ENCODE data around the gene PACC1. TPM values are rescaled to one million over a fixed set of nuclear protein-coding genes. Genes with fewer than 3 reads are reported as not detected.
"Not testable (repeated sequence)": the region's sequence is repeated elsewhere in the genome, so short reads cannot be mapped to it uniquely, and the experiment has no call there.

The PACC1 gene
- total and polyA plus RNA-seq, 10 donors = 6.5 to 12.8 (median 8.5) TPM

- Histone ChIP-seq H3K36me3 (peaks cover 0 to 29% (median 15%) of the 10 kb centered on the region in 6 donors), H3K27ac (no peak overlapping the region), H3K27me3 (replicated peaks in 1 of 7) (no peaks in the 10 kb centered on the region), H3K4me3 (no peak overlapping the region), H3K4me1 (peaks cover 3 to 49% (median 16%) of the 10 kb centered on the region in 6 donors), H3K9me3 (no peaks in the 10 kb centered on the region)
- intact Hi-C loops (cut with DNase I; ENCODE audit: low total_unique reads) = no loop called here
- TF ChIP-seq POLR2AphosphoS5 (IDR thresholded peaks at IDR 0.05) (no peak), POLR2A (IDR thresholded peaks at IDR 0.05) (no peak), CTCF (IDR thresholded peaks at IDR 0.05 in 8 of 11, conservative IDR thresholded peaks at IDR 0.05 in 3 of 11) (no peak)
- DNase-seq = no peak
- WGBS, 5 donors = 64 to 100% (median 89%) methylated on average over 3 of the region's 3 CpGs
Measured at GRCh38 chr1:212326541-212326940, 88.1 kb downstream of the PACC1 start.

- TF ChIP-seq POLR2A (IDR thresholded peaks at IDR 0.05) (no peak), CTCF (IDR thresholded peaks at IDR 0.05 in 8 of 11, conservative IDR thresholded peaks at IDR 0.05 in 3 of 11) (no peak), POLR2AphosphoS5 (IDR thresholded peaks at IDR 0.05) (no peak)
- H3K4me3 ChIP-seq = no peak overlapping the region
- no peaks in the 10 kb centered on the region for H3K9me3 ChIP-seq
- H3K36me3 ChIP-seq = peaks cover 0 to 13% (median 0%) of the 10 kb centered on the region in 6 donors
- H3K27me3 ChIP-seq (replicated peaks in 1 of 7) = no peaks in the 10 kb centered on the region
- 33 to 76% (median 59%) methylated on average over 3 of the region's 3 CpGs for WGBS, 5 donors
- no peak for DNase-seq
- peaks cover 3 to 60% (median 25%) of the 10 kb centered on the region in 6 donors for H3K4me1 ChIP-seq
- intact Hi-C loops (cut with DNase I; ENCODE audit: low total_unique reads) = no loop called here
- H3K27ac ChIP-seq = no peak overlapping the region
Measured at GRCh38 chr1:212323066-212323465, 91.6 kb downstream of the PACC1 start.

DNA sequence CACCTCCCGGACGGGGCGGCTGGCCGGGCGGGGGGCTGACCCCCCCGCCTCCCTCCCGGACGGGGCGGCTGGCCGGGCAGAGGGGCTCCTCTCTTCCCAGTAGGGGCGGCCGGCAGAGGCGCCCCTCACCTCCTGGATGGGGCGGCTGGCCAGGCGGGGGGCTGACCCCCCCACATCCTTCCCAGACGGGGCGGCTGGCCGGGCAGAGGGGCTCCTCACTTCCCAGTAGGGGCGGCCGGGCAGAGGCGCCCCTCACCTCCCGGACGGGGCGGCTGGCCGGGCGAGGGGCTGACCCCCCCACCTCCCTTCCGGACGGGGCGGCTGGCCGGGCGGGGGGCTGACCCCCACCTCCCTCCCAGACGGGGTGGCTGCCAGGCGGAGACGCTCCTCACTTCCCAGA lies 93.7 kb downstream of the PACC1 start:
- H3K4me1 ChIP-seq = peaks cover 5 to 61% (median 35%) of the 10 kb centered on the region in 6 donors
- H3K27me3 ChIP-seq (replicated peaks in 1 of 7); H3K4me3 ChIP-seq; DNase-seq; intact Hi-C loops (cut with DNase I; ENCODE audit: low total_unique reads); H3K27ac ChIP-seq; H3K9me3 ChIP-seq: not testable (repeated sequence)
- 94 to 100% (median 100%) methylated on average over 5 to 16 of the region's 34 CpGs; no CpG with 5 or more reads in 2 of the 5 donors for WGBS, 5 donors
- H3K36me3 ChIP-seq = peaks cover 0 to 13% (median 0%) of the 10 kb centered on the region in 6 donors

DNA sequence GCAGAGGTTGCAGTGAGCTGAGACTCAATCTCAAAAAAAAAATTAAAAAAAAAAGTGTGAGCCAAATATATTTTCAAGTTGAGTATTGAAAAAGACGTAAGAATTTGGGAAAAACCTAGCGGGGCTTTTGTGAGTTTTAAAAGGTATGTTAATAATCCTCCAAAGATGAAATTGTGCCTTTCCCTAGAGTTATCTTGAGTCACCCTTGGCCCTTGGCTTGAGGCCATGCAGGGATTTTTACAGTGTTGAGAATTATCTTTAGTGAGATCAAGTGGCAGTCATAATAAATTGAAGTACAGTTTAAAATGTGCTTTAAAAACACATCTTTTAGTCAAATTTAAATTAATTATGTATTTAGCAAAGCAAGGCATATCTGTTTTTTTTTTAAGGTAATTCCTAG lies 96.8 kb downstream of the PACC1 start:
- TF ChIP-seq POLR2A (IDR thresholded peaks at IDR 0.05) (no peak), POLR2AphosphoS5 (IDR thresholded peaks at IDR 0.05) (no peak), CTCF (IDR thresholded peaks at IDR 0.05 in 8 of 11, conservative IDR thresholded peaks at IDR 0.05 in 3 of 11) (no peak)
- Histone ChIP-seq H3K27me3 (replicated peaks in 1 of 7) (no peaks in the 10 kb centered on the region), H3K9me3 (peaks cover 0 to 3% (median under 1%) of the 10 kb centered on the region in 8 donors), H3K27ac (no peak overlapping the region), H3K4me3 (no peak overlapping the region), H3K4me1 (peaks cover 11 to 61% (median 30%) of the 10 kb centered on the region in 6 donors), H3K36me3 (peaks cover 0 to 22% (median 0%) of the 10 kb centered on the region in 6 donors)
- DNase-seq = no peak
- WGBS, 5 donors = 80 to 87% (median 82%) methylated on average over 2 of the region's 2 CpGs
- intact Hi-C loops (cut with DNase I; ENCODE audit: low total_unique reads) = loop anchor here (10.0 kb wide), 1 partner anchor 137 kb away; no protein-coding TSS in a partner anchor
